HFFc6 (cell line): ENCODE measurements around the gene MRC1. TPM values are rescaled to one million over a fixed set of nuclear protein-coding genes. Genes with fewer than 3 reads are reported as not detected.

Experiments
- DNase-seq: peaks from one replicate; pipeline ENCODE4 v3.0.0-alpha.2; 2018
- H3K27ac Mint-ChIP-seq: 2 replicates; pipeline ENCODE4 v1.8.0; 2020; ENCODE audit warnings: mild to moderate bottlenecking, mixed read lengths
- H3K27me3 Mint-ChIP-seq: 2 replicates; pipeline ENCODE4 v1.8.0; 2021; ENCODE audit warnings: mild to moderate bottlenecking, moderate library complexity, mixed read lengths; ENCODE audit not compliant: insufficient read depth
- H3K36me3 Mint-ChIP-seq: 2 replicates; pipeline ENCODE4 v1.8.0; 2021; ENCODE audit warnings: low read depth, mixed read lengths
- H3K4me1 Mint-ChIP-seq: 2 replicates; pipeline ENCODE4 v1.8.0; 2020; ENCODE audit warnings: low read depth, mixed read lengths
- H3K4me3 Mint-ChIP-seq: 2 replicates; pipeline ENCODE4 v1.8.0; 2020; ENCODE audit warnings: mild to moderate bottlenecking, moderate library complexity, mixed read lengths
- H3K9me3 Mint-ChIP-seq: 2 replicates; pipeline ENCODE4 v1.8.0; 2020; ENCODE audit warnings: mild to moderate bottlenecking, mixed read lengths
- CTCF ChIP-seq: fragments of 200-600 bp; sonication (generic); IDR thresholded peaks from 2 replicates; pipeline ENCODE4 v1.5.0; 2021; ENCODE audit warnings: antibody characterized with exemption, mild to moderate bottlenecking
- total RNA-seq, 6 experiments: library from RNA; stranded (reverse); fragmentation: NEBNext Ultra II Directional; extraction: Animal tissue kit (Norgen Biotek cat#: 25700); gene quantifications; 2 replicates in 1 of 6; 3 replicates in 5 of 6; pipeline ENCODE4 v1.2.3, GENCODE V29; 2021

The MRC1 gene
- total RNA-seq, 6 experiments from 2014 or later: 0.02 to 0.06 TPM; not detected in 4

- no peaks in the 10 kb centered on the region for H3K36me3 Mint-ChIP-seq
- DNase-seq: no peak
- H3K27me3 Mint-ChIP-seq: peaks cover 3% of the 10 kb centered on the region; the same call in 1 of the 2 replicates
- no peak overlapping the region for H3K27ac Mint-ChIP-seq
- no peaks in the 10 kb centered on the region for H3K9me3 Mint-ChIP-seq
- TF ChIP-seq CTCF: no peak
- H3K4me1 Mint-ChIP-seq: peaks cover 8% of the 10 kb centered on the region
- no peak overlapping the region for H3K4me3 Mint-ChIP-seq
Measured at GRCh38 chr10:17851611-17852010, 42.5 kb downstream of the MRC1 start.

GRCh38 chr10:17854044-17854652, 45.0 kb downstream of the MRC1 start:
- no peak for TF ChIP-seq CTCF
- no peak overlapping the region for H3K27ac Mint-ChIP-seq
- H3K4me1 Mint-ChIP-seq: no peaks in the 10 kb centered on the region
- no peaks in the 10 kb centered on the region for H3K9me3 Mint-ChIP-seq
- H3K4me3 Mint-ChIP-seq: no peak overlapping the region
- DNase-seq: no peak
- peaks cover 7% of the 10 kb centered on the region; the same call in 1 of the 2 replicates for H3K27me3 Mint-ChIP-seq
- H3K36me3 Mint-ChIP-seq: no peaks in the 10 kb centered on the region

- Mint-ChIP-seq H3K27me3 (peaks cover 4% of the 10 kb centered on the region; the same call in 1 of the 2 replicates), H3K9me3 (no peaks in the 10 kb centered on the region), H3K36me3 (no peaks in the 10 kb centered on the region), H3K4me3 (no peak overlapping the region), H3K4me1 (no peaks in the 10 kb centered on the region), H3K27ac (no peak overlapping the region)
- TF ChIP-seq CTCF: no peak
- no peak for DNase-seq
Measured at GRCh38 chr10:17857040-17857439, 47.9 kb downstream of the MRC1 start.

- Mint-ChIP-seq H3K4me1 (no peaks in the 10 kb centered on the region), H3K36me3 (no peaks in the 10 kb centered on the region), H3K27me3 (peaks cover 4% of the 10 kb centered on the region; the same call in 1 of the 2 replicates), H3K9me3 (no peaks in the 10 kb centered on the region), H3K27ac (no peak overlapping the region), H3K4me3 (no peak overlapping the region)
- no peak for DNase-seq
- no peak for TF ChIP-seq CTCF
Measured at GRCh38 chr10:17859492-17860156, 50.5 kb downstream of the MRC1 start.

- Mint-ChIP-seq H3K27me3 (peaks cover 5% of the 10 kb centered on the region), H3K27ac (no peak overlapping the region), H3K9me3 (no peaks in the 10 kb centered on the region), H3K4me1 (no peaks in the 10 kb centered on the region), H3K36me3 (no peaks in the 10 kb centered on the region), H3K4me3 (no peak overlapping the region)
- no peak for TF ChIP-seq CTCF
- no peak for DNase-seq
Measured at GRCh38 chr10:17861760-17862159, 52.6 kb downstream of the MRC1 start.
